K562 (cell line): ENCODE data around the gene BOLA1. TPM values are rescaled to one million over a fixed set of nuclear protein-coding genes. Genes with fewer than 3 reads are reported as not detected.
A peak's percentile ranks its signal among the peaks of the same experiment; 100 is the strongest.

Experiments used
- BCL6 ChIP-seq: fragments of 250-450 bp; sonication (Bioruptor Pico); IDR thresholded peaks from 2 replicates; pipeline ENCODE4 v1.4.0; 2020
- BCLAF1 ChIP-seq, 2 experiments: fragments of 450-650 bp in 1 of 2; IDR thresholded peaks; 2 replicates each; pipeline ENCODE4 v1.6.1; 2011 to 2017; ENCODE audit warnings: low read depth in 2 of 2, antibody characterized with exemption in 1 of 2, borderline replicate concordance in 1 of 2, low read length in 1 of 2, mild to moderate bottlenecking in 1 of 2, mixed read lengths in 1 of 2; ENCODE audit not compliant: control insufficient read depth in 1 of 2
- CCNT2 ChIP-seq: IDR thresholded peaks from 2 replicates; pipeline ENCODE4 v1.6.1; 2011; ENCODE audit warnings: borderline replicate concordance, low read depth, mild to moderate bottlenecking, moderate library complexity, mixed read lengths, low read length; ENCODE audit not compliant: insufficient read length; ENCODE audit errors: extremely low read depth
- CEBPB ChIP-seq: fragments of 450-650 bp; IDR thresholded peaks from 2 replicates; pipeline ENCODE4 v1.6.1; 2016; ENCODE audit warnings: missing genetic modification characterization, missing compliant biosample characterization
- FOXA3 ChIP-seq, 2 experiments: fragments of 450-650 bp in 1 of 2; sonication (generic) in 1 of 2; formaldehyde crosslinking; IDR thresholded peaks in 1 of 2; conservative IDR thresholded peaks in 1 of 2; 2 replicates each; pipeline versions ENCODE4 v1.4.0 to v1.8.0; 2020 to 2022; ENCODE audit warnings: mild to moderate bottlenecking in 2 of 2, missing genetic modification reagents in 1 of 2
- MAFK ChIP-seq: IDR thresholded peaks from 2 replicates; pipeline ENCODE4 v1.6.1; 2011; ENCODE audit warnings: low read length, improper control_type of control experiment
- PHTF2 ChIP-seq: fragments of 250-450 bp; sonication (Bioruptor Pico); IDR thresholded peaks from 2 replicates; pipeline ENCODE4 v1.5.0; 2021; ENCODE audit warnings: mild to moderate bottlenecking
- SFPQ ChIP-seq: fragments of 200-400 bp; formaldehyde crosslinking; IDR thresholded peaks from 2 replicates; pipeline ENCODE4 v1.6.1; 2017; ENCODE audit warnings: mild to moderate bottlenecking, low read depth, low read length, moderate library complexity
- SMARCE1 ChIP-seq: fragments of 450-650 bp; IDR thresholded peaks from 2 replicates; pipeline ENCODE4 v1.7.1; 2016; ENCODE audit warnings: mild to moderate bottlenecking
- ZFPM2 ChIP-seq: fragments of 250-450 bp; sonication (Bioruptor Pico); IDR thresholded peaks from 2 replicates; pipeline ENCODE4 v1.5.1; 2022; ENCODE audit warnings: mild to moderate bottlenecking
- ZKSCAN1 ChIP-seq: fragments of 150-350 bp; IDR thresholded peaks from 2 replicates; pipeline ENCODE4 v1.6.1; 2016; ENCODE audit warnings: low read depth, low read length
- ZNF740 ChIP-seq, 3 experiments: fragments of 200-800 bp in 1 of 3; sonication (Bioruptor generic) in 1 of 3; sonication (generic) in 1 of 3; formaldehyde crosslinking in 1 of 3; IDR thresholded peaks; 2 replicates each; pipeline versions ENCODE4 v1.6.1 to v1.8.0; 2016 to 2022; ENCODE audit warnings: mild to moderate bottlenecking in 2 of 3, missing compliant biosample characterization in 2 of 3, missing genetic modification characterization in 2 of 3, missing genetic modification reagents in 1 of 3
- polyA plus RNA-seq, 8 experiments: library from polyadenylated mRNA; depleted of rRNA in 4 of 8; stranded (reverse) in 5 of 8; unstranded in 3 of 8; fragments of >200 nt; fragmentation: Nextera tagmentation in 2 of 8; fragmentation: Illumina TruSeq in 1 of 8; extraction: Ambion mirVana in 2 of 8; extraction: Trizol in 1 of 8; gene quantifications; 2 replicates each; pipeline versions ENCODE4 v1.2.1 to v1.2.3, GENCODE V29; 2011 to 2014; ENCODE audit warnings: inconsistent platforms in 1 of 8, missing spikeins in 1 of 8
- total RNA-seq, 7 experiments: library from RNA; depleted of rRNA in 6 of 7; stranded (reverse); fragments of >200 nt in 6 of 7; fragmentation: Illumina TruSeq in 2 of 7; extraction: Trizol in 2 of 7; gene quantifications; 2 replicates each; pipeline versions ENCODE4 v1.2.1 to v1.2.3, GENCODE V29; 2011 to 2021; ENCODE audit warnings: low replicate concordance in 1 of 7

BOLA1 gene
- total and polyA plus RNA-seq, 9 of the 15 experiments (the other 6 are each of a cell fraction or from before 2014, with no cell fraction given) = 0.18 to 1.2 (median 0.40) TPM; not detected in 2

GRCh38 chr1:149887456-149888246 is 11.7 kb upstream of the BOLA1 start (continued):
- TF ChIP-seq CEBPB (tag) = peak; percentile 89
- peak; percentile 57 to 89; a peak in 2 of 4 replicates for TF ChIP-seq BCLAF1 (IDR thresholded peaks at IDR 0.05; ENCODE audit: borderline replicate concordance in 1 of 2, control insufficient read depth in 1 of 2, low read depth in 2 of 2, low read length in 1 of 2)
- no peak for TF ChIP-seq PHTF2 (CRISPR knock-in tag)
- no peak for TF ChIP-seq SFPQ
- no peak for TF ChIP-seq ZFPM2
- peak; percentile 55 for TF ChIP-seq ZNF740 (CRISPR knock-in tag; IDR thresholded peaks at IDR 0.05)
- peak in 1 of 2 experiments; percentile 26; a peak in 1 of 4 replicates for TF ChIP-seq ZNF740 (tag; IDR thresholded peaks at IDR 0.05)
- peak; percentile 58 for TF ChIP-seq CCNT2
- TF ChIP-seq MAFK = no peak
- peak in 1 of 2 experiments; percentile 82; a peak in 1 of 4 replicates for TF ChIP-seq FOXA3 (CRISPR knock-in tag; conservative IDR thresholded peaks at IDR 0.05 in 1 of 2, IDR thresholded peaks at IDR 0.05 in 1 of 2)
- peak; percentile 71 for TF ChIP-seq ZKSCAN1
- TF ChIP-seq SMARCE1 = 0 out of 2 replicates have a peak, but pooled peaks have one; percentile 10
- TF ChIP-seq BCL6 = no peak
